Sigmoid colon (tissue), 7 donors: ENCODE measurements around the gene HEY2. TPM values are rescaled to one million over a fixed set of nuclear protein-coding genes. Genes with fewer than 3 reads are reported as not detected.
A peak's percentile ranks its signal among the peaks of the same experiment; 100 is the strongest.

Experiments used
- DNase-seq: peaks from one replicate; pipeline ENCODE4 v3.0.0-alpha.2; 2019
- H3K27ac ChIP-seq, 4 donors: fragments of 200-600 bp; sonication (generic); one replicate each; pipeline ENCODE4 v1.5.1; 2016 to 2019; ENCODE audit warnings: mild to moderate bottlenecking in 1 of 4
- H3K27me3 ChIP-seq, 3 donors: fragments of 200-600 bp; sonication (generic); one replicate each; pipeline ENCODE4 v1.5.1; 2019; ENCODE audit warnings: mild to moderate bottlenecking in 1 of 3
- H3K36me3 ChIP-seq, 4 donors: fragments of 200-600 bp; sonication (generic); one replicate each; pipeline ENCODE4 v1.5.1; 2016 to 2019
- H3K4me1 ChIP-seq, 4 donors: fragments of 200-600 bp; sonication (generic); one replicate each; pipeline ENCODE4 v1.5.1; 2017 to 2019
- H3K4me3 ChIP-seq, 4 donors: fragments of 200-600 bp; sonication (generic); one replicate each; pipeline ENCODE4 v1.5.1; 2017 to 2019; ENCODE audit warnings: mild to moderate bottlenecking in 2 of 4, moderate library complexity in 1 of 4
- H3K9me3 ChIP-seq, 4 donors: fragments of 200-600 bp in 3 of 4; sonication (generic) in 3 of 4; one replicate each; pipeline versions ENCODE4 v1.5.1 to v1.6.1; 2013 to 2019
- EP300 ChIP-seq, 4 donors: sonication (generic); formaldehyde crosslinking; IDR thresholded peaks; one replicate each; pipeline ENCODE4 v1.6.1; 2017; ENCODE audit warnings: antibody characterized with exemption in 4 of 4
- POLR2A ChIP-seq, 2 donors: fragments of 450-650 bp; IDR thresholded peaks; one replicate each; pipeline ENCODE4 v1.6.1; 2016; ENCODE audit warnings: antibody characterized with exemption in 2 of 2, mild to moderate bottlenecking in 2 of 2, moderate library complexity in 2 of 2
- POLR2AphosphoS5 ChIP-seq, 4 donors: sonication (generic); formaldehyde crosslinking; IDR thresholded peaks; one replicate each; pipeline ENCODE4 v1.6.1; 2017; ENCODE audit warnings: antibody characterized with exemption in 4 of 4
- WGBS, 2 donors: extraction: QIAGEN DNeasy Blood & Tissue Kit; methylation state at CpG; one replicate each; pipeline ENCODE4 v1.1.7; 2013; 5-methylcytosine and 5-hydroxymethylcytosine counted together
- intact Hi-C: fragments of 100-400 bp; cut with DNase I; formaldehyde crosslinking; loops from one replicate; pipeline ENCODE4 v1.15.1; 2023
- polyA plus RNA-seq, 3 donors: library from polyadenylated mRNA; stranded (reverse); fragments of 200-250 nt; gene quantifications; one replicate each; pipeline ENCODE4 v1.2.3, GENCODE V29; 2013
- total RNA-seq, 4 donors: library from RNA; depleted of rRNA; stranded (reverse); fragments of >200 nt; gene quantifications; one replicate each; pipeline ENCODE4 v1.1.0, GENCODE V29; 2016
- TF ChIP-seq, protein P1 (sequence below), 4 experiments: fragments of 450-650 bp in 3 of 4; fragments of 200-600 bp in 1 of 4; IDR thresholded peaks; one replicate each; pipeline ENCODE4 v1.5.1; 2016 to 2019; ENCODE audit warnings: antibody characterized with exemption in 4 of 4, mild to moderate bottlenecking in 3 of 4, moderate library complexity in 2 of 4
- donor health status: healthy with polysubstance abuse.
- donor health status: Bipolar disorder and iron deficiency.
- donor health status: healthy.

HEY2 gene
- total and polyA plus RNA-seq, 7 donors: 1.2 to 3.9 (median 1.6) TPM; not detected in 2

- Histone ChIP-seq H3K4me3 (no peak overlapping the region), H3K27ac (no peak overlapping the region), H3K9me3 (no peaks in the 10 kb centered on the region), H3K4me1 (peaks cover 0 to 20% (median 16%) of the 10 kb centered on the region in 4 donors), H3K27me3 (no peaks in the 10 kb centered on the region), H3K36me3 (no peaks in the 10 kb centered on the region)
- intact Hi-C loops: loop anchor here (10.0 kb wide), 2 partner anchors 197 to 823 kb away; partner anchors contain the start of genes RNF217 and TRMT11
- 36 to 45% methylated on average over 2 of the region's 2 CpGs for WGBS, 2 donors
- no peak for DNase-seq
- TF ChIP-seq POLR2A (IDR thresholded peaks at IDR 0.05) (no peak), POLR2AphosphoS5 (IDR thresholded peaks at IDR 0.05) (no peak), EP300 (IDR thresholded peaks at IDR 0.05) (no peak)
- TF ChIP-seq, protein P1, sequence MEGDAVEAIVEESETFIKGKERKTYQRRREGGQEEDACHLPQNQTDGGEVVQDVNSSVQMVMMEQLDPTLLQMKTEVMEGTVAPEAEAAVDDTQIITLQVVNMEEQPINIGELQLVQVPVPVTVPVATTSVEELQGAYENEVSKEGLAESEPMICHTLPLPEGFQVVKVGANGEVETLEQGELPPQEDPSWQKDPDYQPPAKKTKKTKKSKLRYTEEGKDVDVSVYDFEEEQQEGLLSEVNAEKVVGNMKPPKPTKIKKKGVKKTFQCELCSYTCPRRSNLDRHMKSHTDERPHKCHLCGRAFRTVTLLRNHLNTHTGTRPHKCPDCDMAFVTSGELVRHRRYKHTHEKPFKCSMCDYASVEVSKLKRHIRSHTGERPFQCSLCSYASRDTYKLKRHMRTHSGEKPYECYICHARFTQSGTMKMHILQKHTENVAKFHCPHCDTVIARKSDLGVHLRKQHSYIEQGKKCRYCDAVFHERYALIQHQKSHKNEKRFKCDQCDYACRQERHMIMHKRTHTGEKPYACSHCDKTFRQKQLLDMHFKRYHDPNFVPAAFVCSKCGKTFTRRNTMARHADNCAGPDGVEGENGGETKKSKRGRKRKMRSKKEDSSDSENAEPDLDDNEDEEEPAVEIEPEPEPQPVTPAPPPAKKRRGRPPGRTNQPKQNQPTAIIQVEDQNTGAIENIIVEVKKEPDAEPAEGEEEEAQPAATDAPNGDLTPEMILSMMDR (IDR thresholded peaks at IDR 0.05): no peak
Measured at GRCh38 chr6:125787791-125788190, 38.4 kb downstream of the HEY2 start.

DNA sequence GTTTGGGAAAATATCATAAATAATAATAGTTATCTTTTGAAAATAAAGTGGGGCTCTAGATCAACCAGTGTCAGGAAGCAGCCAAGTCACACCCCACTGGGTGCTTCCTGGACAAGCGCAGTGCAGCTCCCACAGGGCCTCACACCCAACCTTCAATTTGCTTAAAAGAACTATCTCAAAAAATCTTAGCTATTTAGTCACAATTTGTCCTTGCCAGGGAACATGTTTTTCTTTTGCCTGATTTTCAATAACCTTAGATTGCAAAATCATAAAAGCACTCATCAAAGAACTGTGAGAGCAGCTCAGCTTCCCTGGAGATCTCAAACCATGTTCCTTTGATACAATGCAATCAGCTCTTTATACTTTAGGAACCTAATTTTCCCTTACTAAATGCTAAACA, 39.7 kb downstream of the HEY2 start:
- Histone ChIP-seq H3K36me3 (no peaks in the 10 kb centered on the region), H3K27ac (peak overlapping the region; percentile 96 to 97 (median 97)), H3K4me1 (peaks cover 0 to 22% (median 17%) of the 10 kb centered on the region in 4 donors), H3K4me3 (no peak overlapping the region), H3K27me3 (no peaks in the 10 kb centered on the region), H3K9me3 (no peaks in the 10 kb centered on the region)
- TF ChIP-seq EP300 (IDR thresholded peaks at IDR 0.05) (no peak), POLR2A (IDR thresholded peaks at IDR 0.05) (no peak), POLR2AphosphoS5 (IDR thresholded peaks at IDR 0.05) (no peak)
- TF ChIP-seq, protein P1 (IDR thresholded peaks at IDR 0.05): no peak
- 24 to 33% methylated on average over 1 of the region's 1 CpG for whole genome bisulfite sequencing, 2 donors
- intact Hi-C loops: loop anchor here (10.0 kb wide), 2 partner anchors 196 to 824 kb away; partner anchors contain the start of genes RNF217 and TRMT11
- peak; percentile 74 for DNase-seq

- H3K9me3 ChIP-seq: no peaks in the 10 kb centered on the region
- 4 to 13% methylated on average over 19 of the region's 19 CpGs for WGBS, 2 donors
- H3K27ac ChIP-seq: peak overlapping the region; percentile 96 to 97 (median 97)
- DNase-seq: peak; percentile 89
- TF ChIP-seq, protein P1 (IDR thresholded peaks at IDR 0.05): no peak
- no peak for TF ChIP-seq POLR2A (IDR thresholded peaks at IDR 0.05)
- peak in 3 of 4 donors; percentile 37 to 60 (median 45) for TF ChIP-seq POLR2AphosphoS5 (IDR thresholded peaks at IDR 0.05)
- TF ChIP-seq EP300 (IDR thresholded peaks at IDR 0.05): no peak
- peak overlapping the region; percentile 73 to 93 (median 90) for H3K4me3 ChIP-seq
- intact Hi-C loops: loop anchor here (2.0 to 10.0 kb wide), 3 partner anchors 167 to 825 kb away; partner anchors contain the start of genes HINT3, RNF217 and TRMT11
- no peaks in the 10 kb centered on the region for H3K36me3 ChIP-seq
- H3K4me1 ChIP-seq: peaks cover 0 to 22% (median 17%) of the 10 kb centered on the region in 4 donors
- H3K27me3 ChIP-seq: no peaks in the 10 kb centered on the region
Measured at GRCh38 chr6:125789576-125790357, 40.3 kb downstream of the HEY2 start.

DNA sequence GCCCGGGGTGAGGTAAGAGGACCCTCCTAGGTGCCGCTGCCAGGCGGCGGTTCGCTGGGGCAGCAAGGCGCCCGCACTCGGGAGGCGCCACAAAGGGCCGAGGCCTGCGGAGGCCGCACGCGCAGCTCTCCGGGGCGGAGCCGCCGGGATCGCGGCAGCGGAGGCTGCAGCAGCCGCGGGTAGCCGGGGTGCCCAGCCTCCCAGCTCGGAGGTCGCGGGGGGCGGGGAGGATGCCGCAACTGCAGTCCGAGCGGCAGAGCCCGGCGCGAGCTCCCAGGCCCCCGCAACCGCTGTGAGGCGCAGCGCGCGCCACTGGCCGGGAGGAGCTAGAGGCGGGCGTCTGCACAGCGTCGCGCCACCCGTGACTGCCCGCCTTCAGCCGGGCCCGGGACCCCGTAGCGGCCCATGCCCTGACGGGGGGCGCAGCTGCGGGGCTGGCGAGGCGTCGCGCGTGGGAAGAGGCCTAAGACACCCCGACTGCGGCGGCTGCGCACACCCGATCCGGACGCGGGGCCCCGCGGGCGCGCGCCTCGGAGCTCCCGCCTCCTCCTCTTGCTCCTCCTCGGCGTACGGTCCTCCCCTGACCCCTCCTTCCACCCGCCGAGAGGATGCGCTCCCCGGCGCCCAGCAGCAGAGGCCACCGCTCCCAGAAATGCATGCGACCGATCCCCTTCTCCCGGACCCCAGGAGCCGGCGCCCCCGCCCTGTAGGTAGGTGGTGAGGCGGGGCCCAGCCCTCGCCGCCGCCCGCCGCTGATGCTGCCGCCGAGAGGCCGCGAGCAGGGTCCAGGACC, 41.1 kb downstream of the HEY2 start, which contains the start of gene NCOA7:
TSS of gene NCOA7 (plus strand) at position 603 of the 793 bp plus-strand sequence. CDS start 24,395 bp downstream, outside the sequence.
- peaks cover 0 to 22% (median 17%) of the 10 kb centered on the region in 4 donors for H3K4me1 ChIP-seq
- H3K27me3 ChIP-seq: no peaks in the 10 kb centered on the region
- H3K4me3 ChIP-seq: peak within 1 kb of the TSS; percentile 73 to 93 (median 90)
- peak within 1 kb of the TSS; percentile 96 to 97 (median 97) for H3K27ac ChIP-seq
- H3K36me3 ChIP-seq: no peaks in the 10 kb centered on the region
- TF ChIP-seq POLR2A (IDR thresholded peaks at IDR 0.05) (peak; percentile 73 to 74), POLR2AphosphoS5 (IDR thresholded peaks at IDR 0.05) (peak; percentile 74 to 96 (median 93))
- TF ChIP-seq, protein P1 (IDR thresholded peaks at IDR 0.05): no peak
- no peaks in the 10 kb centered on the region for H3K9me3 ChIP-seq
- 0% methylated on average over 100 of the region's 100 CpGs for WGBS, 2 donors
- DNase-seq: peak; percentile 91
- intact Hi-C loops: loop anchor here (2.0 kb wide), 1 partner anchor 166 kb away; the partner anchor contains the start of gene HINT3
